ENCODE measurements around the gene FARS2.

Gene FARS2

DNA sequence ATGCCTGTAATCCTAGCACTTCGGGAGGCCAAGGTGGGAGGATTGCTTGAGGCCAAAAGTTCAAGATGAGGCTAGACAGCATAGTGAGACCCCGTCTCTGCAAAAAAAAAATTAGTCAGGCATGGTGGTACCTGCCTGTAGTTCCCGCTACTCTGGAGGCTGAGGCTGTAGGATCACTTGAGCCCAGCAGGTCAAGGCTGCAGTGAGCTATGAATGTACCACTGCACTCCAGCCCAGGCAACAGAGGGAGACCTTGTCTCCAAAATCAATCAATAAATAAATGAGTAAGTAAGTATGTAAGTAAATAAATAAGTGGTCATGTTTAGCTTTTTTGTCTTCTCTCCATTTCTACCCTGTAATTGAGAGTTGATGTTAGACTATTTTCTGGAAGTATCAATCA is 336.8 kb downstream of the FARS2 start:
- no peak for DNase-seq

DNA sequence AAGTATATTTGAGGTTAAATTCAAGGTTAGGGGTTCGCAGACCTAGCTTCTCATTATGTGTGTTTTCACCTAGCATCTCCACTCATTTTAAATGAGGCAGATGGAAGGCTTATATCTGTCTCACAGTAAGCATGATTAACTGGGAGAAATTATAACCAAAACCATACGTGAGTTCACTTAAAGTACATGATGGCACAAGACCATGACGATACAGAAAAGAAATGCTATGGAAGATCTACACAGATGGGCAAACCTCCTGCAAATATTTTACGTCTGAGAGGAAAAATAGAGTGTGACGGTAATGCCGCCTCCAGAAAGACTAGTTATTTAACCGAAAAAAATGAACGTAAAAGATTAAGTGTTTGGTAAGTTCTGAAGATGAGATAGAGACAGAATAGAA is 337.8 kb downstream of the FARS2 start:
- no peak for DNase-seq

DNA sequence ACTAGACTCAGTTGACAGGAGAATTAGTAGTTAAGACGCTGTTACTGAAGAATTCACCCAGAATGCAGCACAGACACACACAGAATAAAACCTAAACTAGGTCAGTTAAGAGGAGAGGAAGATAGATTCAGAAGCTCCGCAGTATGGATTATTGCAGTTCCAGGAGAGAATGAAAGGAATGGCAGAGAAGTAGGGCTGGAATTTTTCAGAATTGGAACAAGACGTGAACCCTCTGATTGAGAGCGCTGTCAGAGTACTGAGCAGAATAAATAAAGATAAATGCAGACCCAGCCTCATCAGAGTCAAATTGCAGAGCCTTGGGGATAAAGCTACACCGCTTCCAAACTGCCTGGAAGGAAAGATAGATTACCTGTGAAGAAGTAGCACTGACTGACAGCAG is 344.6 kb downstream of the FARS2 start:
- DNase-seq = no peak

DNA sequence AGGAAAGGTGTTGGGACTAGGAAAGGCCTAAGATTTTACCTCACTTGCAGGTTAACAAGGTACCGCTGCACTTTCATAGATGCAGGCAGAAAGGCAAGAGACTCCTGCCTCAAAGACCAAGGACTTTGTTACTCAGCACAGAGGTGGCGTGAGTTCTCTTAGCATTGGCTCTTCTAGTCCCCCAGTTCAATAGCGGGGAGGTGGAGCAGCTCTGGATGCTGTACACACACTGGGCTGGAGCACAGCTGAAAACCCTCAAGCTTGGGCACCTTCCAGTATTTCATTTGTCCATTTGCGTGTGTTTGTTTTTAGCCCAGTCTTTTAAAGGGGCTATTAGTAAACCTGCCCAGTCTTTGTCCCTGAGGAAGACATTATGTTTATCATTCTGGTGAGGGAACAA is 345.2 kb downstream of the FARS2 start:
- no peak for DNase-seq

DNA sequence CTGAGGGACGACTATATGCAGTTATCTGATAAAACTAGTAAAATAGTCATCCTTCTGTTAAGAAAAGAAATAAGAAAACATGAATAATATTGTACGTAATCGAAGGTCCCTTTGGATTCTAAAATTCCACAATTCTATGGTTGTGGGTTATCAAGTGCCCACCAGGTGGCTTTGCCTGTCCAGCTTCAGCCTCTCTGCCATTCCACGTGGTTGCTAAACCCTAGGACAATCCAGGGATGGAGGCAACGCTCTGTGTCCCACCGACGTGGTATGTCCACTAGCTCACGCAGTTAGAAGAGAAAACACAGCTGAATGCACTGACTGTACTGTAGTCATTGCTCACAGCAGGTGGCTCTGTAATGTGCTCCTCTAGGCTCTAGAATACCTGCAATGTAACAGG is 349.3 kb downstream of the FARS2 start:
- no peak for DNase-seq

DNA sequence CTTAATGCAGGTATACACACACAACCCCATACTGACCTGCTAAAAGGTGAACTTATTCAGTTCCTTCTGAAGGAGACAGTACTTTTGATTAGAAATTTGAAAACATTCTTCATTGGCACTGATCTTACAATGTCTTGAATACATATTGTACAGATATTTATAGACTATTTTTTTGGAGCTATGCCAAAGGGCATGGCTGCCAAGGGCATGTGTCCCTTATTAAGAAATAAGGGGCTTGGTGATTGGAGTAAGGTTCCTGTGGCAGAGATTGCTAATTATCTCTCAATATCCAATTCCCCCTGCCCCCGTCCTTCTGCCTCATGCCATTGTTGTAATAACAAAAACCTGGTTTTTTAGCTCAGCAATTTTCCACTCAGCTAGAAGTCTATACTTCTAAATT is 355.9 kb downstream of the FARS2 start:
- no peak for DNase-seq

DNA sequence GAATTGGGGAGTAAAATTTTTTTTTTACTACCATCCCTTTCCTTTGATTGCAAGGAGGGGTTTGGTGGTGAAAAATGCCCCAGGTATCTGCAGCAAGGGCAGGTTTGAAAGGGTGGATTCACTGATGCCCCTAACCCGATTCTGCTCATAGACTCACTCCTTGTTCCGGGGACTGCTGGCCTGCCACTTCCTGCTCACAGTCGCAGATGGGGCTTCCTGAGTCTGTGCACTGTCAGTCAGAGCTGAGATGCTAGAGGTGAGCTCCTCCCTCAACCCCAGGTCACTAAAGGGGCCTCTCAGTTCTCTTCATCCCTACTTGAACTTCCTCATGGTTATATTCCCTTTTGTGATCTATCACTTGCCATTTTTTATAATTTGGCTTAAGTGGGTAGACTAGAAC is 357.9 kb downstream of the FARS2 start:
- no peak for DNase-seq

DNA sequence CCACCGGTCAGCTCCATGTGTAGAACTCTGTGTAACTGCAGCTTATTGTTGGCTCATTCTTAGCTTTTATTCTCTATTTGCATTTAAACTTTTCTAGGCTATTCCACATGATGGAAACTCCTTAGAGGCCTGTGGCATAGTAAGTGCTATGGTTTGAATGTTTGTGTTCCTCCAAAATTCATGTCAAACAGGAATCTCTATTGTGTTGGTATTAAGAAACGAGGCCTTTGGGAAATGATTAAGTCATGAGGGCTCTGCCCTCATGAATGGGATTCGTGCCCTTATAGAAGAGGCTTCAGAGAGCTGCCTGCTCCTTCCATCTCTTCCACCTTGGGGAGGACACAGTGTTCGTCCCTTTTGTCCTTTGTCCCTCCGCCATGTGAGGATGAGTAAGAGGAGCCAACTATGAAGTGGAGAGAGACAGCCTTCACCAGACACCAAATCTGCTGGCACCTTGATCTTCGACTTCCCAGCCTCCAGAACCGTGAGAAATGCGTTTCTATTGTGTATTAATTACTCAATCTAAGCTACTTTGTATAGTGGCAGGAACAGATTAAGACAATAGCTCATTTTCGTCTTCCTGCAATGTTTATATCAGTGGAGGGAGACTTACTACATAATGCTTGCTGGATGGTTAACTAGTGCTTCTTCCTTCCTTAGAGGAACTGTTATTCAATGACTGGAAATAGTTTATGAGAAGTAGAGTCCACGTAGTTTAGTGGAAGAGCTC is 361.1 kb downstream of the FARS2 start:
- no peak for DNase-seq

DNA sequence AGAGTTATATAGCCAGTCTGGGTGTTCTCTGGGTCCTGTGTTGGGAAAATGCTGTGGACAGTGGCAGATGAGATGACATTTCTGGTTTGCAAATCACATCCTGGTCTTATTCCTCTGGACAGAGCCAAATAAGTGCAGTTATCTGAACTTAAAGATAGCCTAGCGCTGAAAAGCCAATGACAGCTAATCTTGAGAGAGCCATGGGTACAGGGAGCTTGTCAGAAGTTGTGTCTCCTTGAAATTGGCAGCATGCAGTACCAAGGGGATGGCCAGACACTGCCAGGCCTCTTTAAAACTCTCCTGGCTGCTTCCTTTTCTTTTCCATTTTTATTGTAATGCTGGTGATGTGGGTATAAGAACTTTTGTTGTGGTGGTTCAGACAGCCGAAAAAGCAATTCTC is 362.5 kb downstream of the FARS2 start:
- no peak for DNase-seq

DNA sequence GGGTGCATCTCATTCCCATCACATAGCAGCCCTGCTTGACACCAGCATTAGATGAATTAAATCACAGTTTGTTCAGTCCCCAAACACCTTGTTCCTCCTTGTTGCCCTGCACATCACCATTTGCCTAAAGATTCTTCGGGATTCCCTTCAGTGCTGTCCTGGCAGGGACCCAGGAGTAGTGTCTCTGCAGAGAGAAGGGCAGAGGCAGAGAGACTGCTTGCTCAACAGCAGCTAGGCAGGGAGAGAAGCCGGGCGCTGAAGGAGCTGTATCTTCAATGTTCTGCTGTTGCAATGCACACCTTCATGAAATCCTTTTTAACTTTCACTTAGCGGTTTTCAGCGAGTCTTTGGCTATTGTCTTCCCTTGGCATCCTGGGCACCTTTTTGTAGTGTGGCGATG is 362.9 kb downstream of the FARS2 start:
- DNase-seq = no peak

DNA sequence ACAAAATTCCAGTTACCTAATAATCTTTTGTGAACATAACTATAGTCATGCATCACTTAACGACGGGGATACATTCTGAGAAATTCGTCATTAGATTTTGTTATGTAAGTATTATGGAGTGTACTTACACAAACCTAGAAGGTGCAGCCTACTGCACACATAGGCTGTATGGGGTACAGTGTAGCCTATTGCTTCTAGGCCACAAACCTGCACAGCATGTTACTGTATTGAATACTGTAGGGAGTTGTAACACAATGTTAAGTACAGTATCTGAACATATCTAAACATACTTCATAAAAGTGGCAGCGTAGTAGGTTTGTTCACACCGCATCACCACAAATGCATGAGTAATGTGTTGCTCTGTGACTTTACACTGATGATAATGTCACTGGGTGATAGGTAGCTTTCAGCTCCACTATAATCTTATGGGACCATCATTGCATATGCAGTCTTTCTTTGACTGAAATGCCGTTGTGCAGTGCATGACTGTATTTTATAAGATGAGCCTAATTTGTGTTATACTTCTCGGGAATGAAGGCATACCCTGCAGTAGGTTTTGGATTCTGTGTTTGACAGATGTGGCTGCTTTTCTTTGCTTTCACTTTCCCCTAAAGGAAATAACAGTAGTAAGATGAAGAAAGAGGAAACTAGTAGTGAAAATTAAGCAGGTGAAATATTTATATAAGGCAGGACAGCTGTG is 365.6 kb downstream of the FARS2 start:
- DNase-seq = no peak

DNA sequence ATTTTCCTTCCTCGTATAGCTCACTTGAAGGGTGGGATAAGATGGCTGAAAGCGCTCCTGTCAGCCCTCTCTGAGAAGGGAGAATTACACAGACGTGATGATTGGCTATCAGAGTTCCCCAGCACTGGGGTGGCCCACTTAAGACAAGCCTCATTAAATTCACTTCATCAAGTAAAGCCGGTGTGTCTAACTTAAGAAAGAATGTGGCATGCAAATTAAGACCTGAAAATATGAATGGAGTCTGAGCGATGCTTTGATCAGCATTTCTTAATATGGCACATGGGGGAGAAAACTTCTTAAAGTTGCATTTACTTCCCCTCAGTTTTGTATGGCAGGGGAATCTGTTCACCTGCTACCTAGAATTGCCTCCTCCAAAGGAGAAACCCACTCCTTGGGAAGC is 369.3 kb downstream of the FARS2 start:
- no peak for DNase-seq

DNA sequence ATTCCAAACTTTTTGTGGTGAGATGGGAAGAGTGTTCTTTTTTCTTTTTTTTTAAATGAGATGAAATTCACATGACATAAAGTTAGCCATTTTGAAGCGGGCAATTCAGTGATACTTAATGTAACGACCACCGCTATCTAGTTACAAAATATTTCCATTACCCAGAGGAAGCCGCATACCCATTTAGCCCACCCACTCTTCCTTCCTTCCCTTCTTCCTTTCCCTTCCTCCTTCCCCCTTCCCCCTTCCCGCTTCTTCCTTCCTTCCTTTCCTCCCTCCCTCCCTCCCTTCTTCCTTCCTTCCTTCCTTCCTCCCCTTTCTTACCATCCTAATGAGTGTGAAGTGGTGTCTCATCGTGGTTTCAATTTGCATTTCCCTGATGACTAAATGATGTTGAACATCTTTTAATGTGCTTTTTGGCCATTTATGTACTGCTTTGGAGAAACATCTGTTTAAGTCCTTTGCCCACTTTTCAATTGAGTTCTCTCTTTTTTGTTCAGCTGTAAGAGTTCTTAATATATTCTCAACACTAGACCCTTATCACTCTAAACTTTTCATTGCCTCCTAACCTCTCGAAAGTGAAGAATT is 371.1 kb downstream of the FARS2 start:
- no peak for DNase-seq

DNA sequence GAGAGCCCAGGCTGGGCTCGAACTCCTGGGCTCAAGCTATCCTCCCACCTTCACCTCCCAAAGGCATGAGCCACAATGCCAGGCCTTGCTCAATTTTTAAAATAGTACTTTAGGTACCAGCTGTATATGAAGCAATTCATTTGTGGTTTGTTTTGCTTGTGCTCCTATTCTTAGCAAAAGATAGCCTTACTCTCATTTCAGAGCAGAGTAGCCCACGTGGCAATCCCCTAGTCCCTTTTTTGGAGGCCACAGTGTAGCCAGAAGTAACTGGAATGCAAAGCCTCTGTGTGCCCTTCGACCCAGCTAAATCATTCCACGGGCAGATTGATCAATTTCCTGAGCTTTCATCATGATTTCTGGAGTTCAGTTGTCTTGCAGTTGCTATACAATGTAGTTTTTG is 373.2 kb downstream of the FARS2 start:
- DNase-seq = no peak

DNA sequence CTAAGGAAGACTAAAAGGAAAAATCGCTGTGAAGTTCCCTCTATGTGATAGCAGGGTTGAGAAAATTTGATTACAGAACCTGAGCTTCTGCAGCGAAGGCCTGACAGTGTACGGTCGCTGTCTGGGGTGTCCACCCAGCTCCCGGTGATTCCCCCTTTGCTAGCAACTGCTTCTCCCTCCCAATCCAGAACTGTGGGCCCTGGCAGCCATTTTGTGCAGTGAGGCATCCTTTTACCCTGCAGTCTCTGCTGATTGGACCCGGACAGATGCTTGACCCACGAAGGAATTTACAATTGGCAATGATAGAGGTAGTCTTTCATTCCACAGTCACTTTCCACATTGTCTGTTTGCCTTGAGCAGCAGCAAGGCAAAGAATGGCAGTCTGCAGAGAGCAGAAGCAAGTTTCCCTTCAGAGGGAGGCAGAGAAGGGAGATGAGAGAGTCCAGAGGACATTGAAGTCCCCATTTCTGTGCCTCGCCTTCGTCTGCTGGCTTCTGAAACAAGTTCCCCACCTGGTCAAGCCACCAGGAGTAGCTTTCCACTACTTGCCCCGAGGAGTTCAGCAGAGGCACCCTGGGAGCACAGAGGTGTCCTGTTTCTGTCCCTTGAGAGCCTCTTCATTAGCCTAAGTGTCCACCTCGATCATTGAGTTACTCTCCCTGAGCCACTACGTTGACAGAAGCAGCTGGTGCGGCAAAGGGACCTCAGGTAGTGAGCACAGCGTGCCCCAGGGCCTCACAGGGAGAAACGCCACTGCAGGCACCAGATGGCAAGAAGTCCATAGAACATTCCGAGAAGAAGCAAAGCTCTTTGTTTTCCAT is 375.1 kb downstream of the FARS2 start:
- no peak for DNase-seq

DNA sequence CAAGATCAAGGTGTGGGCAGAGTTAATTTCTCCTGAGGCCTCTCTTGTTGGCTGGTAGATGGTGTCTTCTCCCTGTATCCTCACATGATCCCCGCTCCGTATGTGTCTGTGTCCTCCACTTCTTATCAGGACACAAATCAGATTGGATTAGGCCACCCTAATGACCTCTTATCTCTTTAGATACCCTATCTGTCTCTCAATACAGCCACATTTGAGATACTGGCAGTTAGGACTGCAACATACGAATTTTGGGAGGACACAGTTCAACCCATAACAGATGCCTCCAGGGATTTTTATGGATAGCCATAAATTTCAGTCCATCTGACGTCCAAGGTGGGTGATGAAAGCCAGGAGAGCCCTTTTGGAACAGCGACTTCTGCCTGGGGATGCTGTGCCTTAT is 376.4 kb downstream of the FARS2 start:
- DNase-seq = no peak

DNA sequence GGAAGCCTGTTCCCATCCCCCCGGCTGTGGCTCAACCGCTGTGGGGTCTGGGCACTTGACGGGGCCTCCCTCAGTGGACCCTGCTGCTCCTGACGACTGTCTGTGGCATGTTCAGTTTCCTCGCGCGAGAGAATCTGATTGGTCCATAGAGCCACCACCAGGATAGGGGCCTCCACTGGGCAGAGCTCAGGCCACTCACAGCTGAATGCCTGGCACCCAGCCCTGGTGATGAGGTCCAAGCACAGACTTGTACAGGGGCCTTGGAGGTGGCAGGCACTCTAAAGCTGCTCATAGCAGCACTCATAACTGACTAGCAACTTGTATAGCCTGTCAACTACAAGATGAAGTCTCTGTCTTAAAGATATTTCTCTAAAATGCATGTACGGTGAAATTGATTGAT is 377.4 kb downstream of the FARS2 start:
- no peak for DNase-seq

DNA sequence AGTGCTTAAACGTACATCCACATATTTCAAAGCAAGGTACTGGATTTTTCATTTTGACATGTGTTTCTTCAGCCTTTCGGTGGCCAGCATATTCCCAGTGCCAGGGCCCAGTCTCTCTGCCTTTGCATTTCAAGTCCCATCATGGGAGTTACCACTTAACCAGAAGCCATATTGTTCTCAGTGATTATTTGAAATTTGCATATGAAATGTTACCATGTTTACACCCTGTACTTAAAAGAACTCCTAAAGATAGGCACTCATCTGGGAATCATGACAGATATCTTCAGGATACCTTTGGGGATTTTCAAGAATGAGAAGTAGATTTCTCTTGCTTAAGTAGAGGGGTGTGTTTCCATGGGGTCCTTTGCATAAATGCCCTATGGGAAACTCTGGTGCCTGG is 377.9 kb downstream of the FARS2 start:
- DNase-seq = no peak

DNA sequence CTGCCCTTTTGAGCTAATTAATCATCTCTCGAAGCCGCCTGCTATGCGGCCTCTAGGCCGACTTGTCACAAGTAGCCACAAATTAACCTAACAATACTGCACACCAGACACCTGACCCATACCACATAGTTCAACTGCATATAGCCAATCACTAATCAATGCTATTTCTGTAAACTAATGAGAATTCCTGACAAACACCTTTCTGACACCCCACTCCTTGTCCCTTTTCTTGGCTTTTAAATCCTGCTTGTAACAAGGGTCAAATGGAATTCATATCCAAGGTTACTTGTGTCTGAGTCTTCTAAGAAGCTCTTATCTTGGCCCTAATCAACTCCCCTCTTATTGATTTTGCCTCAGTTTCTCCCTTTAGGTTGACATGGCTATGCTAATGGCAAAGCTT is 379.3 kb downstream of the FARS2 start:
- DNase-seq = no peak

DNA sequence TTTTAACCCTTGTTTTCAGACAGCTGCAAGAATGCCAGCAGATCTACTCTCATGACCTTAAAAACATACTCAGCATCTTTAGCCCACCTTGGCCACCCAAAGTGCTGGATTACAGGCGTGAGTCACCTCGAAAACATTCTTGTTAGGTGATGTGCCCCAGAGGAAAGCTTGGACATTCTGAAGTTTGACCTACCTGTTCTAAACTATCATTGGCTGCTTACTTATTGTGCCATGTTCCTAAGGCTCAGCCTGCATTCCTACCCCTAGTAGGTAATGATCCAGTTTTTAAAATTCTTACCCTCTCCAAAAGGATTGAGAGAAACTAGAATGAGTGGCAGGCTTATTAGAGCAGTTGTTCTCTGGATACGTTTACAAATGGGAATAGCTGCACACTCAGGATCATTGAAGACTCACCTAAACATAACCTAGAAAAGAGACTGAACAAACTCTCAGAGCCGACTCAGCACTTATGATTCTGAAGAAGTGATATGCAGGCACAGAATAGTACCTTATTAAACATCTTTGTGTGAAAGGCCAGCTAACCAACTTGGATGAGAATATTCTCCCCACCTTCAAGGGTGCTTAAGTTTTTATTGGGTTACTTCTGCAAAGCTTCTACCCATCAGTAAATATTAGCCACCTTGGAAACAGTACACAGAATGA is 383.3 kb downstream of the FARS2 start:
- peak; percentile 91 for DNase-seq

DNA sequence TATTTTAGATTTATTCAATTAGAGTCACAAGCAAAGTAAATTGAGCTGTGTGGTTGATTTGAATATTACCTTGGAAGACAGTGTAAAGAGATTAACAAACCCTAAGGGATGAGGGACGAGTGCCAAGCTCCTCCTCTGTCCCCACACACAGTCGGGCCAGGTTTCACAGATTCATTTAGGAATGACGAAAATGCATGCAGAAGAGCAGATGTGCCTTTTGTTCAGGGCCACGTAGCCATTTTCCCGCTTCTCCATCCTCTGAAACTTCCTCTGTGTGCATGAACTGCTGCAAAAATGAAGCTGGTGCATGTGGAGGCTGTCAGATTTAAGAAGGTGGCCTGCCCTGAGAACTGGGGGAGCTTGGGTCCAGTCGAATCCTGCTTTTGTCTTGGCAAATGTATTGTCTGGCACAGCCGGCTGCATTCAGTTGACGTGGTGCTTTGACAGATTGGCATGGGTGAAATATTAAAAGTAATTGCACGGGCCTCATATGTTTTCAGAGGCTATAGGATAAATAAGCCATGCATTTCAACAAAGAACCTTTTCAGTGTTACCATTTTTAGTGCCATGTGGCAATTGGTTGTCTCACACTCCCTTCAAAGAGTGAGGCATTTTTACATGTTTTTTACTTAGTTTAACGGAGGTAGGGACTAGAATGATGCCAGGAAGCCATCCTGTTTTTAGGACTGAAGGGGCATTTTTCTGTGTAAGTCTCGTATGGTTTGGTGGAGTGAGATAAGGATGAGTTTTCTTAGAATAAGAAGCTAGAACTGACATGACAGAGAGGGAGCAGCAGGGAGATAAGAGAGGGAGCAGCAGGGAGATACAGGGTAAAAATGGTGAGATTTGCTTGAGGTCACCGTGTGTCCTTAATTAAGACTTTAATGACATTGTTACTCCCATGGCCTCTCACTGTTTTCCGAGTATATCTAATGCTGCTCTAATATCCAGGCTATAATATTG is 384.3 kb downstream of the FARS2 start:
- DNase-seq = no peak
